ENCODE results near the gene TMEM154.

TMEM154 gene

DNA sequence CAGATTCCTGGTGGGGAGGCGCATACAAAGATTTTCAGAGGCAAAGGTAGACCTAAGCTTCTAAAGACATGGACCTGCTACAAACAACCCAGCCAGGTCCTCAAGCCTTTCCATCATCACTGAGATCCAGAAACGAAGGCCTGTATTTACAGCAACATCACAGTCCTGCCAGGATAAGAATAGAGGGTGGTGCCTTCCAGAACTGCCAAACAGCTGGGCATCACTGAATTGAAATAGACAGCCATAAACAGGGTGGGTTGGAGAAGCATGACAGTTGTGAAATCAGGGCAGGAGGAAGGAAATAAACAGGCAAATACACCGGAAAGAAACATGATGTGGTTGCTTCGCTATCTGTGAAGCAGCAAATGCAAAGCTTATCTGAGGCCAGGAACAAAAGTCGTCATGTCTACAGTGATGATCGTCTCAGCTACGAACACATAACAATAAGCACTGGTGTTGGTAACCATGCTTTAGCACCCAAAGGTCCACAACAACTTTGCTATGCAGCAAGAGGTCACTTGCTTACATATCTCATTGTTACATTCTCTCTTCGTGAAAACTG lies 6.7 kb upstream of the TMEM154 start:
- no peak overlapping the region for H3K4me3 ChIP-seq (ENCODE audit: low read depth, low read length)
- no peak for DNase-seq (ENCODE audit: low read depth)
- TF ChIP-seq MYC (IDR thresholded peaks at IDR 0.05; ENCODE audit: low read depth, low read length) (no peak), POLR2A (IDR thresholded peaks at IDR 0.05; ENCODE audit: extremely low read depth, insufficient read length) (no peak)
- TF ChIP-seq, protein P1, sequence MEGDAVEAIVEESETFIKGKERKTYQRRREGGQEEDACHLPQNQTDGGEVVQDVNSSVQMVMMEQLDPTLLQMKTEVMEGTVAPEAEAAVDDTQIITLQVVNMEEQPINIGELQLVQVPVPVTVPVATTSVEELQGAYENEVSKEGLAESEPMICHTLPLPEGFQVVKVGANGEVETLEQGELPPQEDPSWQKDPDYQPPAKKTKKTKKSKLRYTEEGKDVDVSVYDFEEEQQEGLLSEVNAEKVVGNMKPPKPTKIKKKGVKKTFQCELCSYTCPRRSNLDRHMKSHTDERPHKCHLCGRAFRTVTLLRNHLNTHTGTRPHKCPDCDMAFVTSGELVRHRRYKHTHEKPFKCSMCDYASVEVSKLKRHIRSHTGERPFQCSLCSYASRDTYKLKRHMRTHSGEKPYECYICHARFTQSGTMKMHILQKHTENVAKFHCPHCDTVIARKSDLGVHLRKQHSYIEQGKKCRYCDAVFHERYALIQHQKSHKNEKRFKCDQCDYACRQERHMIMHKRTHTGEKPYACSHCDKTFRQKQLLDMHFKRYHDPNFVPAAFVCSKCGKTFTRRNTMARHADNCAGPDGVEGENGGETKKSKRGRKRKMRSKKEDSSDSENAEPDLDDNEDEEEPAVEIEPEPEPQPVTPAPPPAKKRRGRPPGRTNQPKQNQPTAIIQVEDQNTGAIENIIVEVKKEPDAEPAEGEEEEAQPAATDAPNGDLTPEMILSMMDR (IDR thresholded peaks at IDR 0.05; ENCODE audit: low read depth, low read length): no peak
- TF ChIP-seq, protein P2, sequence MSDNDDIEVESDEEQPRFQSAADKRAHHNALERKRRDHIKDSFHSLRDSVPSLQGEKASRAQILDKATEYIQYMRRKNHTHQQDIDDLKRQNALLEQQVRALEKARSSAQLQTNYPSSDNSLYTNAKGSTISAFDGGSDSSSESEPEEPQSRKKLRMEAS (IDR thresholded peaks at IDR 0.05; ENCODE audit: low read depth, low read length): no peak

DNA sequence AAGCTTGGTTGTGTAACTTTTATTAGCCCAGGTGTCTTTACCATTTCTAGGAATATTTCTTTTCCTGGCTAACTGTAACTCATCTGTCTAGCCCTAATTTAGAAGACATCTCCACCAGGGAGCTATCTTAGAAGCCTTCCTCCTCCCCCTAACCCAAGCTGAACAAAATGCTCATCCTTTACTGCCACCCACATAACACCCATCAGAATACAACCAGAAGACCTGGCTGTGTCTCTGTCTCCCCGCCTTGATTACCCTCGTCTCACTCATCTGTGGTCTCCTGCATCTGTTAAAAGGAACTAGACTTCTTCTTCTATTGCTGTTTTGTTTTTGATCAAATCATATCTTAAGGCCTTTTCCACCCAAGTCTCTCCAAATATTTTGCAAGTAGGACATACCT lies 4.8 kb upstream of the TMEM154 start:
- no peak overlapping the region for H3K4me3 ChIP-seq (ENCODE audit: low read depth, low read length)
- no peak for DNase-seq (ENCODE audit: low read depth)
- TF ChIP-seq, protein P2 (IDR thresholded peaks at IDR 0.05; ENCODE audit: low read depth, low read length): no peak
- TF ChIP-seq POLR2A (IDR thresholded peaks at IDR 0.05; ENCODE audit: extremely low read depth, insufficient read length): no peak
- TF ChIP-seq, protein P1 (IDR thresholded peaks at IDR 0.05; ENCODE audit: low read depth, low read length): no peak
- no peak for TF ChIP-seq MYC (IDR thresholded peaks at IDR 0.05; ENCODE audit: low read depth, low read length)

DNA sequence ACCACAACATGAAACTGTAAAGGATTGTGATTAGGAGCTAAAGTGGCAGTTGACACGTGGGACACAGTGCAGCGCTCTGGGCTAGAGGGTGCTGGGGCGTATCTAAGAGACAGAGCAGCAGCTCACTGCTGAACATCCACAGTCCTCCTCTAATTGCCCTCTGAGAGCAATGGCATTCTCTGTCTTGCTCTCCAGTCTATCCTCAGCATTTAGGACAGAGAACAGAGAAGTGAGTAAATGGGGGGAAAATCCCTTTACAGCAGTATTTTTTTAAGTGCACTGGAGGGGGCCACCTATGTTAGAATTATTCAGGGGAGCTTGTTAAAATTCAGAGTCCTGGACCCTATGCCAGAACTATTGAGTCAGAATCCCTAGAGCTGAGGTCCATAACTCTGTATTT lies 4.2 kb upstream of the TMEM154 start:
- H3K4me3 ChIP-seq (ENCODE audit: low read depth, low read length): no peak overlapping the region
- DNase-seq (ENCODE audit: low read depth): no peak
- TF ChIP-seq, protein P2 (IDR thresholded peaks at IDR 0.05; ENCODE audit: low read depth, low read length): no peak

DNA sequence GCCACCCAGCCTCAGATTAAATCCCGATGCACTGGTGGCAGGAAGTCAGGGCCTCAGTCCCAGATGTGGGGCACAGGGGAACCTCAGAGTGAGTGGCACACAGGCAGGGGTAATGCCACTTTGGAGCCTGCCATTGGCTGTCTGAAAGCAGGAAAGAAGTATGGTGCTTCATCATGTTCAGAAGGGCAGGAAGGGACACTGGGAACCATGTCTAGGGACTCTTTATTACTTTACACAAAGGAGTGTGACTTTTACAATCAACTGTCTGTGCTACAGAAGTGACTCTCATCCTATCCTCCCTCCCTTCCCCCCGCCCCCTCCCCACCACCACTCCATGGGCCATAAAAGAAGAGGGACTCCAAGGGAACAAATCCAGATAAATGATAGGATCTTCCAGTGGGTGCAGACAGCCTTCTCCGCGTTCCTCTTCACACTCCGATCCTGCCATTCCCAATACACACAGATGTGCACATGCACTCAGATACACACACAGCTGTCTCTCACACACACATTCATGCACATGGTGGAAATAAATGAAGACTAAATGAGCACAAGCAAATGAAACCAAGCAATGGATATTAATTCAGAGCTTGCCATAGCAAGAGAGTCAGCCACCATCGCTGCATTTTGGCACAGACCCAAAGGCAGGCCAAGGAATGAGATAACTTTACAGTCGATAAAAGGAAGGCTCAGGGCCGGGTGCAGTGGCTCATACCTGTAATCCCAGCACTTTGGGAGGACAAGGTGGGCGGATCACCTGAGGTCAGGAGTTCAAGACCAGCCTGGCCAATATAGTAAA lies 2.5 kb upstream of the TMEM154 start:
- H3K4me3 ChIP-seq (ENCODE audit: low read depth, low read length): no peak overlapping the region
- no peak for DNase-seq (ENCODE audit: low read depth)
- TF ChIP-seq MYC (IDR thresholded peaks at IDR 0.05; ENCODE audit: low read depth, low read length): no peak
- TF ChIP-seq, protein P2 (IDR thresholded peaks at IDR 0.05; ENCODE audit: low read depth, low read length): no peak

DNA sequence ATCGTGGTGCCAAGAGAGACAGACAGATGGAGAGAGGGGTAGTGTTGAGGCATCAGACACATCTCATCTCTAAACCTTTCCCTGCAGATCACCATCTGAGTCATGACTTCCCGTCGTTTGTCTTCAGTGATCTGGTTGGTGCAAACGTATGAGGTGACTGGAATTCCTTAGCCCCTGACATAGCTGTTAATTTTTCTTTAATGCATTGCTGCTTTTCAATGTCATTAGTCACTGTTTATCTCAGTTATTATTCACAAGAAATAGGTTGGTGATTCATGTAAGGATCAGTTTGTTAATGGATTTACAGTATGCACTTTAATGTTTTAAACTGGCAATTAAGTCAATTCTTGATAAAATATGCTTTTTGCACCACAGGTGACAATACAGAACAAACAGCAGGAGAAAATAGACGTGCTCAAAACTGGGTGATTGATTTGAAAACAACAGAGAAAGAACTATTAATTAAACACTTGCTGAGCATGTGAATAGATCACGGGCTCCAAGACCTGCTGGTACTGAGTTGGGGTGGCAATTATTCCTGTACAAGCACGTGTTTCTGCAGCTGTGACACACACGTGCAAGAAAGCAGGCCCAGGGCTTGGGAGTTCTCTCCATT lies 1.3 kb upstream of the TMEM154 start:
- DNase-seq (ENCODE audit: low read depth): peak; percentile 82
- no peak overlapping the region for H3K4me3 ChIP-seq (ENCODE audit: low read depth, low read length)
- TF ChIP-seq, protein P1 (IDR thresholded peaks at IDR 0.05; ENCODE audit: low read depth, low read length): no peak
- TF ChIP-seq MYC (IDR thresholded peaks at IDR 0.05; ENCODE audit: low read depth, low read length): no peak
- TF ChIP-seq, protein P2 (IDR thresholded peaks at IDR 0.05; ENCODE audit: low read depth, low read length): no peak
- TF ChIP-seq POLR2A (IDR thresholded peaks at IDR 0.05; ENCODE audit: extremely low read depth, insufficient read length): no peak

DNA sequence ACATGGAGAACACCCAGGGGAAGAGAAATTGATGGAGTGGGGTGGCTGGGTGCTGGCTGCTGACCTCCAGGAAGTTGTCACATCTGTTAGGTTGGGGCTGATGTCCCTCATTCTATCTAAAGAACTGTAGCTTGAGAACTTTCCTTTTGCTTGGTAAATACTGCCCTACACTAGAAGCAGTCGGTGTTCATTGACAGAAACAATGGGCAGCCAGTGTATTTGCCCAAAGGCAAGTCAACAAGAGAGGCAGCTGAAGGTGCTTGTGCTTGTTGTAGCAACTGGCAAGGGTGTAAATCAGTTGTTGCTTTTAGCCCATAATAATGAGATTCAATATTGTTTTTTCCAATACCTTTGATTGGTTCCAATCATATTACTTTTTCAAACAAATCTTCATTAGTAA lies 956 bp downstream of the TMEM154 start:
- H3K4me3 ChIP-seq (ENCODE audit: low read depth, low read length): peak overlapping the region; percentile 77
- TF ChIP-seq, protein P1 (IDR thresholded peaks at IDR 0.05; ENCODE audit: low read depth, low read length): no peak
- TF ChIP-seq MYC (IDR thresholded peaks at IDR 0.05; ENCODE audit: low read depth, low read length): peak; percentile 8; the same call in 1 of the 2 replicates
- peak; percentile 15 for DNase-seq (ENCODE audit: low read depth)
